Activated B cell treated with CpG ODN at 0.5 μM for 24 hours (primary cell): ENCODE results near the gene OR2H2. TPM values are rescaled to one million over a fixed set of nuclear protein-coding genes. Genes with fewer than 3 reads are reported as not detected.

Experiments used
- ATAC-seq: fragments of 200-7000 bp; cut with Tn5 transposase; one replicate; pipeline ENCODE4 v1.10.0; 2021; ENCODE audit warnings: low read depth, mild to moderate bottlenecking, moderate library complexity
- CTCF ChIA-PET: fragments of 350-600 bp; sonication (Branson Sonifier 250); formaldehyde crosslinking; loops from one replicate; lab custom pipeline; 2021; ENCODE audit warnings: antibody characterized with exemption; lab: Charles Lee
- POLR2A ChIA-PET: fragments of 350-600 bp; sonication (Branson Sonifier 250); formaldehyde crosslinking; loops from one replicate; lab custom pipeline; 2021; ENCODE audit warnings: antibody characterized with exemption; lab: Charles Lee
- DNase-seq: peaks from one replicate; pipeline ENCODE4 v3.0.0; 2022
- H3K27ac Mint-ChIP-seq: one replicate; pipeline ENCODE4 v1.8.0; 2020; ENCODE audit warnings: mixed read lengths
- H3K27me3 Mint-ChIP-seq: one replicate; pipeline ENCODE4 v1.8.0; 2021; ENCODE audit warnings: mixed read lengths
- H3K36me3 Mint-ChIP-seq: one replicate; pipeline ENCODE4 v1.8.0; 2021; ENCODE audit warnings: low read depth, mixed read lengths
- H3K4me1 Mint-ChIP-seq: one replicate; pipeline ENCODE4 v1.8.0; 2021; ENCODE audit warnings: mixed read lengths
- H3K4me3 Mint-ChIP-seq: one replicate; pipeline ENCODE4 v1.8.0; 2020; ENCODE audit warnings: mild to moderate bottlenecking, mixed read lengths
- H3K9me3 Mint-ChIP-seq: one replicate; pipeline ENCODE4 v1.8.0; 2020; ENCODE audit warnings: mixed read lengths
- intact Hi-C: fragments of 100-400 bp; cut with micrococcal nuclease; formaldehyde crosslinking; loops from one replicate; pipeline ENCODE4 v1.15.1; 2024
- total RNA-seq: library from RNA; stranded (reverse); gene quantifications from 2 replicates; pipeline ENCODE4 v1.2.3, GENCODE V29; 2022
- TF ChIP-seq, protein P1 (sequence below): fragments of 200-600 bp; IDR thresholded peaks from one replicate; pipeline ENCODE4 v1.8.0; 2022; ENCODE audit warnings: antibody characterized with exemption, mild to moderate bottlenecking

Gene OR2H2
- total RNA-seq, 1 donor from 2014 or later: not detected

DNA sequence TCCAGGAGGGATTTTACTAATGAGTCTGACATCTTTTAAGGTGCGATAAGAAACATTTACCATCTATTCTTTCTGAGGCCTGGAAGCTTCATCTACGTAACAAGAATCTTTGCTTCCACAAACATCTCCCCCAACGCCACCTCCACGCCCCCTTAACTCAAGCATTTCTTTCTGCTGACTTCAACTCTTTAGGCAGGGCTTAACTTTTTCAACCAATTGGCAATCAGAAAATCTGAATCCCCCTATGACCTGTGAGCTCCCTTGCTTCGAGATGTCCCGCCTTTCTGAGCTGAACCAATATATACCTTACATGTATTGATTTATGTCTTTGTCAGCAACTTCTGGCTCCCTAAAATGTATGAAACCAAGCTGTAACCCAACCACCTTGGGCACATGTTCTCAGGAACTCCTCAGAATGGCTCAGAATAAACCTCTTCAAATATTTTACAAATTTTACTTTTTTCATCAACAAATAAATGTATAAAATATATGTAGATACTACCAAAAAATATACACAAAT is 11.5 kb downstream of the OR2H2 start:
- intact Hi-C loops: no loop called here
- DNase-seq: no peak
- TF ChIP-seq, protein P1, sequence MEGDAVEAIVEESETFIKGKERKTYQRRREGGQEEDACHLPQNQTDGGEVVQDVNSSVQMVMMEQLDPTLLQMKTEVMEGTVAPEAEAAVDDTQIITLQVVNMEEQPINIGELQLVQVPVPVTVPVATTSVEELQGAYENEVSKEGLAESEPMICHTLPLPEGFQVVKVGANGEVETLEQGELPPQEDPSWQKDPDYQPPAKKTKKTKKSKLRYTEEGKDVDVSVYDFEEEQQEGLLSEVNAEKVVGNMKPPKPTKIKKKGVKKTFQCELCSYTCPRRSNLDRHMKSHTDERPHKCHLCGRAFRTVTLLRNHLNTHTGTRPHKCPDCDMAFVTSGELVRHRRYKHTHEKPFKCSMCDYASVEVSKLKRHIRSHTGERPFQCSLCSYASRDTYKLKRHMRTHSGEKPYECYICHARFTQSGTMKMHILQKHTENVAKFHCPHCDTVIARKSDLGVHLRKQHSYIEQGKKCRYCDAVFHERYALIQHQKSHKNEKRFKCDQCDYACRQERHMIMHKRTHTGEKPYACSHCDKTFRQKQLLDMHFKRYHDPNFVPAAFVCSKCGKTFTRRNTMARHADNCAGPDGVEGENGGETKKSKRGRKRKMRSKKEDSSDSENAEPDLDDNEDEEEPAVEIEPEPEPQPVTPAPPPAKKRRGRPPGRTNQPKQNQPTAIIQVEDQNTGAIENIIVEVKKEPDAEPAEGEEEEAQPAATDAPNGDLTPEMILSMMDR: no peak
- Mint-ChIP-seq H3K27ac (no peak overlapping the region), H3K27me3 (peaks cover 2% of the 10 kb centered on the region), H3K9me3 (no peaks in the 10 kb centered on the region), H3K4me1 (no peaks in the 10 kb centered on the region), H3K36me3 (peaks cover 4% of the 10 kb centered on the region), H3K4me3 (no peak overlapping the region)
- ATAC-seq: no peak
- ChIA-PET CTCF (interaction anchor here (0.6 kb wide), 1 partner anchor 15 kb away, joined by 3 read pairs; no protein-coding TSS in a partner anchor), POLR2A (no interaction called here)

DNA sequence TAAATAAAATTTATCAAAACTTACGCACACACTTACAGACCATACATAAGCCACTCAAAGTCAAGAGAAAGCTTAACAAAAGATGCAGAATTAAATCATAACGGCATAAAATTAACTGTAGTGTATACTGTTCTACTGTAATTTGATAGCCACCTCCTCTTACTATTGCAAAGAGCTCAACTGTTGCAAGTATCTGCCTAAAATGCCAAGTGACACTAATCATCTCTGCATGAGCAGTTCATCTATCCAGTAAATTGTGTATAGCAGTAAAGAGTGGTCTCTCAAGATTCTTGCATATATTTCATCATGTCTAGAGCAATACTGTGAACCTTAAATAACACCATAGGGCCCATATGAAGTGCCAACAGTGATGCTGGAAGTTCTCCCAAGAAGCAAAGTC is 12.3 kb downstream of the OR2H2 start:
- no peaks in the 10 kb centered on the region for H3K4me1 Mint-ChIP-seq
- ATAC-seq (no peak), DNase-seq (no peak)
- intact Hi-C loops: no loop called here
- TF ChIP-seq, protein P1: no peak
- H3K27me3 Mint-ChIP-seq: peaks cover 2% of the 10 kb centered on the region
- no peaks in the 10 kb centered on the region for H3K9me3 Mint-ChIP-seq
- no peak overlapping the region for H3K27ac Mint-ChIP-seq
- CTCF ChIA-PET: interaction anchor here (0.6 kb wide), 1 partner anchor 14 kb away, joined by 3 read pairs; no protein-coding TSS in a partner anchor
- POLR2A ChIA-PET: interaction anchor here (0.7 kb wide), 1 partner anchor 15 kb away, joined by 3 read pairs; no protein-coding TSS in a partner anchor
- no peak overlapping the region for H3K4me3 Mint-ChIP-seq
- H3K36me3 Mint-ChIP-seq: peaks cover 11% of the 10 kb centered on the region

DNA sequence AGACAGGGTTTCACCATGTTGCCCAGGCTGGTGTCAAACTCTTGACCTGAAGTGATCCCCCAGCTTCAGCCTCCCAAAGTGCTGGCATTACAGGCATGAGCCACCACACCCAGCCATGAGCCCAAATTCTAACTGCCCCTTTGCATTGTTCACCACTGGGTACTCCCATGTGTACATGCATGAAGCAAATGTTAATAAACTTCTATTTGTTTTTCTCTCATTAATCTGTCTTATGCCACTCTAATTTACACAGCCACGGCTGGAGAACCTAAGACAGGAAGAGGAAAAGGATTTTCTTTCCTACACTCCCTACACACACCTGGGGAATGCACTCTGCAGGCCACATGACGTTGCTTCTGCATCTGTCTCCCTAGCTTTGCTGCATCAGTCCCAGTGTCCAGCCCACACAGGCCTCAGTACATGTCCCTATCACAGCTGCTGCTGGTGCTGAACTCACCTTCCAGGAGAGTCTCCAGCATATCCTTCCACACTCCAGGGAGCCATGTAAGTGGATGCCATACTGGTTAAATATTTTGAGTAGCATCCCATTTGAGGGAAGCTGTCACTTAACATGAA is 13.3 kb downstream of the OR2H2 start:
- ChIA-PET POLR2A (no interaction called here), CTCF (interaction anchor here (1.3 kb wide), 1 partner anchor 55 kb away, joined by 4 read pairs; no protein-coding TSS in a partner anchor)
- Mint-ChIP-seq H3K27ac (no peak overlapping the region), H3K36me3 (peaks cover 21% of the 10 kb centered on the region), H3K27me3 (no peaks in the 10 kb centered on the region), H3K9me3 (no peaks in the 10 kb centered on the region), H3K4me3 (no peak overlapping the region), H3K4me1 (no peaks in the 10 kb centered on the region)
- ATAC-seq: no peak
- DNase-seq: no peak
- TF ChIP-seq, protein P1: no peak
- intact Hi-C loops: no loop called here

DNA sequence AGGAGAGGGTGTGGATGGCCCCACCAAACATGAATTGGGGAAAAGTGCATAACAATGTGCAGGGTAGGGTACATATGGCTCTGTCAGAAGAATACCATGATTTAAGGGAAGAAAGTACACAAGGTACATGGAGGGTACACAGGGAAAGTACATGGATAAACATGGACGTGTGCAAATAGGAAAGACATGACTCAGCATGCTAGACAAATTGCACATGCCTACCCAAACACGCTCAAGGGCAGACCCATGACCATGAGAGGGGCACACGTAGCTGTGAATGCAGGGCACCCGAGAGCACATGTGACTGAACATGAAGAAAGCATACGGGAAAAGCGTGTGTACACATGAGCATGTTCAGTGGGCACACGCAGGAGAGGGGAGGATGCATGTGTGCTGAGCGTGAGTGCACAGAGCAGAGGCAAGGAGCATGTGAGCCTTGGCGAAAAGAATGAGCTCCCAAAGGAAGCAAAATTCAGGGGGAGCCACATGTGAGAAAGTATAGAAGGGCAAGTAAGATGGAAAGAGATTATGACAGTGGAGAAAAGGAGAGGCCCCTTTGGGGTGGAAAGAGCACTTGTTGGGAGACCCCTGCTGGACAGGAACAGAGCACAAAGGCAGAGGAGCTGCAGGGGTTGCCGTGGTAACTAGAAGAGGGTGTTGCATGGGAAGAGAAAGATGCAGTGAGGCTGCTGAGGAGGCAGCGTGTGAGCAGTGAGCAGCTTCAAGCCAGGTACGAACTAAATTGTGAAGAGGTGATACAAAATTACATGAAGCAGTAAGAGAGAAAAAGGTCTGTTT is 17.8 kb downstream of the OR2H2 start:
- peaks cover 61% of the 10 kb centered on the region for H3K36me3 Mint-ChIP-seq
- ATAC-seq: no peak
- H3K4me3 Mint-ChIP-seq: no peak overlapping the region
- DNase-seq: no peak
- TF ChIP-seq, protein P1: no peak
- ChIA-PET POLR2A (interaction anchor here (0.9 kb wide), 1 partner anchor 18 kb away, joined by 5 read pairs; no protein-coding TSS in a partner anchor), CTCF (no interaction called here)
- intact Hi-C loops: no loop called here
- no peaks in the 10 kb centered on the region for H3K27me3 Mint-ChIP-seq
- H3K4me1 Mint-ChIP-seq: no peaks in the 10 kb centered on the region
- no peaks in the 10 kb centered on the region for H3K9me3 Mint-ChIP-seq
- no peak overlapping the region for H3K27ac Mint-ChIP-seq

DNA sequence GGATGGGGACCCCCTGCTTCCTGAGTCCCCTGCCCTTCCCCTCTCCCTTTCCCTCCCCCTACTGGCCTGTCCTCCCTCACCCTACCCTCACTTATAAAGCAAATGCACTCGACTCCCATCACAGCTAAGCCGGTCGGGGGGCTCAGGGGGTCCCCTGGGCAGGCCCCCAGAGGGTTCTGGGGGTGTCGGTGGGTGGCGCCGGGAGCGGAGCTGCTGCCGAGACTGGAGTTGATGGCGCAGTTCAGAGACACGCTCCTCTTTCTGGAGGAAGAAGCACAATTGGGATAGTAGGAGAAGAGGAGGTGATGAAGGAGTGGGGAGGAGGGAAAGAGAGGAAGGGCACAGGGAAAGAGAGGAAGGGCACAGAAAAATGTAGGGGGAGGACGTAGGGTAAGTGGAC is 18.5 kb downstream of the OR2H2 start:
- no peak overlapping the region for H3K27ac Mint-ChIP-seq
- ChIA-PET CTCF (no interaction called here), POLR2A (interaction anchor here (0.9 kb wide), 1 partner anchor 17 kb away, joined by 5 read pairs; no protein-coding TSS in a partner anchor)
- H3K4me1 Mint-ChIP-seq: no peaks in the 10 kb centered on the region
- no peak overlapping the region for H3K4me3 Mint-ChIP-seq
- no peaks in the 10 kb centered on the region for H3K27me3 Mint-ChIP-seq
- intact Hi-C loops: no loop called here
- ATAC-seq (no peak), DNase-seq (no peak)
- peaks cover 67% of the 10 kb centered on the region for H3K36me3 Mint-ChIP-seq
- TF ChIP-seq, protein P1: no peak
- H3K9me3 Mint-ChIP-seq: no peaks in the 10 kb centered on the region
